ENCODE data around the gene EXOC6. TPM values are rescaled to one million over a fixed set of nuclear protein-coding genes. Genes with fewer than 3 reads are reported as not detected.

EXOC6 gene
- total and polyA plus RNA-seq, 8 donors: 17.5 to 24.0 (median 19.8) TPM

DNA sequence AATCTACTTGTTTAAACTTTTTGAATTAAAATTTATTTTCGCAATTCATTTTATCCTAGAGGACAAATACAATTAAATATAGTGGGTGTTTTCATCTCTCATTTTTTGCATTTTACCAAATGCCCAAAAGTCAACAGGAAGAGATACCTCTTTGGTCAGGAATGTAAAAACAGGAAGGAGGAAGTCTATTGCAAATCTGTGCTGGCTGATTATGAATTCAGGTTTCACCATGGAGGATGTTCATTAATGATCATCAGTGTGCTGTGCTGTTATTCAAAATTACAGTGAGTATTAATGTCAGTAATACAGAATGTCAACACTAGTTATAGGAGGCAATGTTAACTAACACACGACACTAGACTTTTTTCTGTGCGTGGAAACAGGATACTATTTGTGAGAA lies 24.7 kb downstream of the EXOC6 start:
- Histone ChIP-seq H3K27me3 (no peaks in the 10 kb centered on the region), H3K27ac (peak overlapping the region in 1 of 2 donors; percentile 55), H3K4me1 (peaks cover 0 to 58% of the 10 kb centered on the region in 2 donors), H3K4me3 (no peak overlapping the region), H3K9me3 (no peaks in the 10 kb centered on the region), H3K36me3 (no peaks in the 10 kb centered on the region)
- DNase-seq (no peak), ATAC-seq (no peak)
- intact Hi-C loops (cut with DNase I): no loop called here
- TF ChIP-seq, protein P1, sequence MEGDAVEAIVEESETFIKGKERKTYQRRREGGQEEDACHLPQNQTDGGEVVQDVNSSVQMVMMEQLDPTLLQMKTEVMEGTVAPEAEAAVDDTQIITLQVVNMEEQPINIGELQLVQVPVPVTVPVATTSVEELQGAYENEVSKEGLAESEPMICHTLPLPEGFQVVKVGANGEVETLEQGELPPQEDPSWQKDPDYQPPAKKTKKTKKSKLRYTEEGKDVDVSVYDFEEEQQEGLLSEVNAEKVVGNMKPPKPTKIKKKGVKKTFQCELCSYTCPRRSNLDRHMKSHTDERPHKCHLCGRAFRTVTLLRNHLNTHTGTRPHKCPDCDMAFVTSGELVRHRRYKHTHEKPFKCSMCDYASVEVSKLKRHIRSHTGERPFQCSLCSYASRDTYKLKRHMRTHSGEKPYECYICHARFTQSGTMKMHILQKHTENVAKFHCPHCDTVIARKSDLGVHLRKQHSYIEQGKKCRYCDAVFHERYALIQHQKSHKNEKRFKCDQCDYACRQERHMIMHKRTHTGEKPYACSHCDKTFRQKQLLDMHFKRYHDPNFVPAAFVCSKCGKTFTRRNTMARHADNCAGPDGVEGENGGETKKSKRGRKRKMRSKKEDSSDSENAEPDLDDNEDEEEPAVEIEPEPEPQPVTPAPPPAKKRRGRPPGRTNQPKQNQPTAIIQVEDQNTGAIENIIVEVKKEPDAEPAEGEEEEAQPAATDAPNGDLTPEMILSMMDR (IDR thresholded peaks at IDR 0.05): no peak

DNA sequence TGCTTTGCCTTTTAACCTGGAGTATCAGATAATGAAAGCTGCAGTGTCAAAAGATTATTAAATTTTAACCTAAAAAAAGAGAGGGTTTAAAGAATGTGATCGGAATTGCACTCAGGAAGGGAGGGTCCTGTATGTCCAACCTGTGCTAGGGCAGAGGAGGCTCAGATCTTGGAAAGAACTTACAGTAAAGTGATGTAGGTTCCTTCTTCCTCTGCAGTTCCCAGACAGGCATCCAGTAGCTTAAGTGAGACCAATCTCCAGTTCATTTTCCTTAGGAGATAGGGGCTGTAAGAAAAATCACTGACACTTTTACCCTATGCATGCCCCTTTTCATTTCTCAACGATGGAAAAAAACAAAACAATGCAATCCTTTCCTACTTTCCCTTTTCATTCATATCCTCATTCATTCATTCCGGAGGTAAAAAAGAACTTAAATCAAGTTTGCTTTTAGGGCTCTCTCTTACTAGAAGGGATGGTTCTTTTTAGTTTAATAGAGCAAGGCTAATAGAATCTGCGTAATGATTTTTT lies 28.3 kb downstream of the EXOC6 start:
- ATAC-seq (no peak), DNase-seq (no peak)
- H3K4me3 ChIP-seq: no peak overlapping the region
- intact Hi-C loops (cut with DNase I): loop anchor here in 1 of 2 donors (5.0 kb wide), 1 partner anchor 49 kb away; no protein-coding TSS in a partner anchor
- no peaks in the 10 kb centered on the region for H3K36me3 ChIP-seq
- H3K9me3 ChIP-seq: no peaks in the 10 kb centered on the region
- no peaks in the 10 kb centered on the region for H3K27me3 ChIP-seq
- TF ChIP-seq, protein P1 (IDR thresholded peaks at IDR 0.05): no peak
- H3K27ac ChIP-seq: no peak overlapping the region
- peaks cover 0 to 46% of the 10 kb centered on the region in 2 donors for H3K4me1 ChIP-seq

DNA sequence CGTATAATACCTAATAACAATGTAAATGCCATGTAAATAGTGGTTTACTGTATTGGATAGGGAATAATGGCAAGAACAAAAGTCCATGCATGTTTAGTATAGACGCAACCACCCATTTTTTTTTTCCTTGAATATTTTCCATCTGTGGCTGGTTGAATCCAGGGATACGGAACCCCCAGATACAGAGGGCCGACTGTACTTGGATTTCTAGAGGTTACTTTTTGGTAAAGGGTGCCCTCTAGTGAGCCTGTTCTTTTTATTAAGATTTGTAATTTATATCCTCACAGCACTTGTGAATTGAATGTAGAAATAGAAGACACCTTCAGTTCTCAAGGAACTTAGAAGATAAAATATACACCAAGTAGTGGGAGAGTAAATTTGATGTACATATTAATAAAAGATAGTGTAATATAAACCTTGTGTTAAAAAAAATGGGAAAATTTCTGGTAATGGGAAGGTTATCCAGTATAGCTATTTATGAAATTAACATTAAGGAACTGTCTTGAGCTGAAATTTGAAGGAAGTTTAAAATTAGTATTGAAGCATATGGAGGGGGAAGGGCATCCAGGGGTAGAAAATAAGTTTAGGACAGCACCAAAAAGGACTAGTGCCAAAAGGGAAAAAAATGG lies 32.0 kb downstream of the EXOC6 start:
- Histone ChIP-seq H3K4me1 (peaks cover 0 to 23% of the 10 kb centered on the region in 2 donors), H3K36me3 (no peaks in the 10 kb centered on the region), H3K27me3 (no peaks in the 10 kb centered on the region), H3K27ac (no peak overlapping the region), H3K9me3 (no peaks in the 10 kb centered on the region), H3K4me3 (no peak overlapping the region)
- ATAC-seq: peak; percentile 76
- peak in 2 of 4 donors; percentile 14 to 49 for DNase-seq
- TF ChIP-seq, protein P1 (IDR thresholded peaks at IDR 0.05): peak; percentile 8 to 40
- intact Hi-C loops (cut with DNase I): no loop called here

DNA sequence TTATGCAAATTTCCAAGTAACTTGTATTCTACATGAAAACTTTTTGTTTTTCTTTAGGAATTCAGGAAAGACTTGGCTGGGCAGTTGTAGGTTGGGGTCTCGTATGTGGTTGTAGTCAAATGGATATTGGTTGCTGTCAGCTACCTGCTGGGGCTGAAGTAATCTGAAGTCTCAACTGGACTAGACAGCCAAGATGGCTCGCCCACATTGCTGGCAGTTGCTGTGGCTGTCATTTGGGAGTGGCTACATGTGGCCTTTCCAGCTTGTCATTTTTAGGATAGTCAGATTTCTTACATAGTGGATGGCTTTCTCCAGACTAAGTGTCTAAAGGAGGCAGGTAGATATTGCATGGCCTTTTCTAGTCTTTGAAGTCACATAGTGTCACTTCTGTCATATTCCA lies 32.6 kb downstream of the EXOC6 start:
- Histone ChIP-seq H3K27me3 (no peaks in the 10 kb centered on the region), H3K36me3 (no peaks in the 10 kb centered on the region), H3K4me3 (no peak overlapping the region), H3K4me1 (peaks cover 0 to 23% of the 10 kb centered on the region in 2 donors), H3K9me3 (no peaks in the 10 kb centered on the region), H3K27ac (no peak overlapping the region)
- DNase-seq (no peak), ATAC-seq (no peak)
- TF ChIP-seq, protein P1 (IDR thresholded peaks at IDR 0.05): no peak
- intact Hi-C loops (cut with DNase I): no loop called here

DNA sequence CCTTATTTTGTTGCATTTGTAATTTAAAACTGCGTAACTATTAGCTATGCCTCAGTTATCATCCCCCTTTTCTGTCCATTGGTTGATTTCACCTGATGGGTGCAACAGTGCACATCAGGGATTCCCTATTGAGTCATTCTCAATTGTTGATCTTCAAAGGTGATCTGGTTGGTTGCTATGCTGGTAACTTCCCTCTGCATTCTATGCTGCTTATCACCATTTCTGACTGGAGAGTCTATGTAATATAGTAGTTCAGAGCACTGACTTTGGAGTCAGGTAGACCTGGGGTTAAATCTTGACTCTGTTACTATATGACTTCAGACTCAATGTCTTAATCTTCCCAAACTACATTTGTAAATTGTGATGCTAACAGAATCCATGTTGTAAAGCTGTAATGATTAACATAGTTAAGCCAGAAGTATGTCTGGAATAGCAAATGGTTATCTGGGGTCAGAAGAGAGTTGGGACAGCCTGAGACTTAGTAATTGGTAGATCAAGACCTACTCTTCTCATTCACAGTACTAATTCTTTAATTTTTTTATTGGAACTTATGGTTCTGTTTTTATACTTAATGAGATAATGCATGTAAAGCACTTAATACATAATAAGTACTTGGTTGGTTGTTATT lies 38.1 kb downstream of the EXOC6 start:
- TF ChIP-seq, protein P1 (IDR thresholded peaks at IDR 0.05): no peak
- no peaks in the 10 kb centered on the region for H3K9me3 ChIP-seq
- no peaks in the 10 kb centered on the region for H3K36me3 ChIP-seq
- intact Hi-C loops (cut with DNase I): no loop called here
- H3K27ac ChIP-seq: no peak overlapping the region
- no peak overlapping the region for H3K4me3 ChIP-seq
- H3K4me1 ChIP-seq: no peaks in the 10 kb centered on the region
- no peak for DNase-seq
- ATAC-seq: no peak
- H3K27me3 ChIP-seq: no peaks in the 10 kb centered on the region

Measured in left lung (tissue), 10 donors.